HEK293 (cell line): ENCODE data around the gene FNDC11.
A peak's percentile ranks its signal among the peaks of the same experiment; 100 is the strongest.

Experiments used
- ZNF600 ChIP-seq: fragments of 450-650 bp; formaldehyde crosslinking; IDR thresholded peaks from 2 replicates; pipeline ENCODE4 v1.5.1; 2016; ENCODE audit warnings: missing biosample characterization, missing genetic modification characterization
- TF ChIP-seq, protein P1 (sequence below): fragments of 450-650 bp; formaldehyde crosslinking; IDR thresholded peaks from 2 replicates; pipeline ENCODE4 v1.5.1; 2016; ENCODE audit warnings: missing biosample characterization, missing genetic modification characterization, low read depth

DNA sequence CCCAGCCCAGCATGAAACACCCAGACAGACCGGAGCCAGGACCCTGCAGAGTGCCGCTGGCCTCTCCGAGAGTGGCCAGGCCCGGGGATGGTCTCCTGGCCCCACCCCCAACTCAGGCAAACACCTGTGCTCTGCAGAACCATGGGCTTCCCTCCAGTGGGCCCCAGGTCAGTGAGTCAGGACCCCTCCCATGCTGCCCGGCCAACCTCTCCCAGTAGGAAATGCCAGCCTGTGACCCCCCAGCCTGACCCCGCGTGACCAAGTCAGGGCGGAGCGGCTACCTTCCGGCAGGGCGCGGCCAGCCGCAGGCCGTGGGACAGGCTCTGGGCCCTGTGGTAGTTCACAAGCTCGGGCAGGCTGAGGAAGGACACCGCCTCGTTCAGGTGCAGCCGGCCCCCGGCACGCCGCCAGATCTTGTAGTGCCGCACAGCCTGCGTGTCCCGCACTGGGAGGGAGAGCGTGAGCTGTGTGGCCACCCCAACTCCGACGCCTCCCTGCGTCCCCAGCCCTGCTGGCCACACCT lies 20.0 kb upstream of the FNDC11 start:
- peak; percentile 84 for TF ChIP-seq ZNF600
- TF ChIP-seq, protein P1, sequence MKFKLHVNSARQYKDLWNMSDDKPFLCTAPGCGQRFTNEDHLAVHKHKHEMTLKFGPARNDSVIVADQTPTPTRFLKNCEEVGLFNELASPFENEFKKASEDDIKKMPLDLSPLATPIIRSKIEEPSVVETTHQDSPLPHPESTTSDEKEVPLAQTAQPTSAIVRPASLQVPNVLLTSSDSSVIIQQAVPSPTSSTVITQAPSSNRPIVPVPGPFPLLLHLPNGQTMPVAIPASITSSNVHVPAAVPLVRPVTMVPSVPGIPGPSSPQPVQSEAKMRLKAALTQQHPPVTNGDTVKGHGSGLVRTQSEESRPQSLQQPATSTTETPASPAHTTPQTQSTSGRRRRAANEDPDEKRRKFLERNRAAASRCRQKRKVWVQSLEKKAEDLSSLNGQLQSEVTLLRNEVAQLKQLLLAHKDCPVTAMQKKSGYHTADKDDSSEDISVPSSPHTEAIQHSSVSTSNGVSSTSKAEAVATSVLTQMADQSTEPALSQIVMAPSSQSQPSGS, result no peak
